Measurements from ENCODE around the gene OR2H1.

The OR2H1 gene

DNA sequence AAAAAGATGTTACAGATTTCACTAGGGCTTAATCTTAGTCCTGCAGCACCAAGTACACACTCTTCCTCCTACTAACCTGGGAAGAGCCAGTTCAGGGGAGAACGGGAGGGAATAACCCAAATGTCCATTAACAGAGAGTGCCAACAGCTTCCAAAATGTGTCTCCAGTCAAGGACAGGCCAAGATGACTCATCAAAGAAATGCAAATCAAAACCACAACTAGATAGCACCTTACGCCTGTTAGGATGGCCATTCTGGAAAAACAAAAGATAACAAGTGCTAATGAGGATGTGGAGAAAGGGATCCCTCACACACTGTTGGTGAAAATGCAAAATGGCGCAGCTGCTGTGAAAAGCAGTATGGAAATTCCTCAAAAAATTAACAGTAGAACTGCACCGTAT is 34.6 kb downstream of the OR2H1 start:
- TF ChIP-seq, protein P1, sequence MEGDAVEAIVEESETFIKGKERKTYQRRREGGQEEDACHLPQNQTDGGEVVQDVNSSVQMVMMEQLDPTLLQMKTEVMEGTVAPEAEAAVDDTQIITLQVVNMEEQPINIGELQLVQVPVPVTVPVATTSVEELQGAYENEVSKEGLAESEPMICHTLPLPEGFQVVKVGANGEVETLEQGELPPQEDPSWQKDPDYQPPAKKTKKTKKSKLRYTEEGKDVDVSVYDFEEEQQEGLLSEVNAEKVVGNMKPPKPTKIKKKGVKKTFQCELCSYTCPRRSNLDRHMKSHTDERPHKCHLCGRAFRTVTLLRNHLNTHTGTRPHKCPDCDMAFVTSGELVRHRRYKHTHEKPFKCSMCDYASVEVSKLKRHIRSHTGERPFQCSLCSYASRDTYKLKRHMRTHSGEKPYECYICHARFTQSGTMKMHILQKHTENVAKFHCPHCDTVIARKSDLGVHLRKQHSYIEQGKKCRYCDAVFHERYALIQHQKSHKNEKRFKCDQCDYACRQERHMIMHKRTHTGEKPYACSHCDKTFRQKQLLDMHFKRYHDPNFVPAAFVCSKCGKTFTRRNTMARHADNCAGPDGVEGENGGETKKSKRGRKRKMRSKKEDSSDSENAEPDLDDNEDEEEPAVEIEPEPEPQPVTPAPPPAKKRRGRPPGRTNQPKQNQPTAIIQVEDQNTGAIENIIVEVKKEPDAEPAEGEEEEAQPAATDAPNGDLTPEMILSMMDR (IDR thresholded peaks at IDR 0.05; ENCODE audit: unreplicated experiment in 3 of 3) = no peak

DNA sequence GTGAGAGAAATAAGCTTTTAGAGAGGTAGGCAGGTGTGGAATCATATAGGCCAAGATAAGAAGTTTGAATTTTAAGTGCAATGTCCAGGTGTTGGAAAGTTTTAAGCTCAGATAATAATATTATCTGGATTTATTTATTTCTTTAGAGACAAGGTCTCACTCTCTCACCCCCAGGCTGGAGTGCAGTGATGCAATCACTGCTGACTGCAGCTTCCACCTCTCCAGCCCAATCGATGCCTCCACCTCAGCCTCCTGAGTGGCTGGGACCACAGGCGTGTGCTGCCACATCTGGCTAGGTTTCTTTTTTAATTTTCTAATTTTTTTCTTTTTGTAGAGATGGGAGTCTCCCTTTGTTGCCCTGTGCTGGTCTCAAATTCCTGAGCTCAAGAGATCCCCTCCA is 36.3 kb downstream of the OR2H1 start:
- Mint-ChIP-seq H3K4me1 (no peaks in the 10 kb centered on the region), H3K27me3 (ENCODE audit: low read depth) (peaks cover 3% of the 10 kb centered on the region)

More for the DNA sequence above, 34.6 kb downstream of the OR2H1 start:
- no peaks in the 10 kb centered on the region for H3K4me1 Mint-ChIP-seq
- peaks cover 3% of the 10 kb centered on the region for H3K27me3 Mint-ChIP-seq (ENCODE audit: low read depth)
- H3K4me3 Mint-ChIP-seq = no peak overlapping the region
- no peaks in the 10 kb centered on the region for H3K9me3 Mint-ChIP-seq
- H3K27ac Mint-ChIP-seq = no peak overlapping the region
- H3K36me3 Mint-ChIP-seq (ENCODE audit: low read depth) = no peaks in the 10 kb centered on the region

DNA sequence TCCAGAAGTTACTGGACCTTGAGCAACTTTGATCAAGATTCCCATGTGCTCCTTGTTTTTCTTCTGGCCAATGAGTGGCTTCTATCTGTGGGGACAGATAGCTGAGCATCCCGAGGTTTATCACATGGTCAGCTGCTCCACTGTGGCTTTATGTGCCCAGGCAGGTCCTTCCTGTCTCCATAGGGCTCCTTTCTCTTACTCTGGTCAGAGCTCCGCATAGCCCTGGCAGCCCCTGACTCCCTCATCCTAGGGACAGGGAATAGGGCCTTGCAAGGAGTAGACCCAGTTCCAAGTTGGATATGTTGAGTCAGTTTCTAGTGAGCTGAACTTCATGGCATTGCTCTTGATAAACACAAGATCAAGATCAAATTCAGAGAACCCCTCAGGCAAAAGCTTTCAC is 37.2 kb downstream of the OR2H1 start:
- TF ChIP-seq, protein P1 (IDR thresholded peaks at IDR 0.05; ENCODE audit: unreplicated experiment in 3 of 3) = no peak
- no peaks in the 10 kb centered on the region for H3K4me1 Mint-ChIP-seq
- peaks cover 3% of the 10 kb centered on the region for H3K27me3 Mint-ChIP-seq (ENCODE audit: low read depth)
- H3K4me3 Mint-ChIP-seq = no peak overlapping the region
- H3K36me3 Mint-ChIP-seq (ENCODE audit: low read depth) = no peaks in the 10 kb centered on the region
- no peaks in the 10 kb centered on the region for H3K9me3 Mint-ChIP-seq
- H3K27ac Mint-ChIP-seq = no peak overlapping the region

More for the DNA sequence above, 36.3 kb downstream of the OR2H1 start:
- Mint-ChIP-seq H3K36me3 (ENCODE audit: low read depth) (no peaks in the 10 kb centered on the region), H3K9me3 (no peaks in the 10 kb centered on the region), H3K4me3 (no peak overlapping the region), H3K27ac (no peak overlapping the region)
- TF ChIP-seq, protein P1 (IDR thresholded peaks at IDR 0.05; ENCODE audit: unreplicated experiment in 3 of 3) = no peak

DNA sequence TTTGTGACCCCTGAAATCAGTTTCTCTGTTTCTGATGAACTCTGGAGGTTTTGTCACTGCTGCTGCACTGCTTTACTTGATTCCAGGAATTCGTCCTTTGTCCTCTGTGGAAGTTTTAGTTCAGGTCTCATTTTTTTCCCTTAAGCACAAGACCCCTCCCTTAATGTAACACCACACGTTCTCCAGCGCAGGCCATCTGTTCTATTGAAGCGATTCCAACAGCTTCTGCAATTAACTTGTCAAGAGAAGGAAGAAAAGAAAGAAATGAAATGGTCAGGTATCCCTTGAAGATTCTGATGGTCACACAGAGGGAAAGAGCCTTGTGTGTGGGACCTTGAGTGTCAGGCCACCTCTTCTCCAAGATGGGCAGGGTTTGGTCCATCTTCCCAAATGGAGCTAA is 38.6 kb downstream of the OR2H1 start:
- Mint-ChIP-seq H3K27me3 (ENCODE audit: low read depth) (peaks cover 3% of the 10 kb centered on the region), H3K9me3 (no peaks in the 10 kb centered on the region), H3K4me1 (no peaks in the 10 kb centered on the region), H3K27ac (no peak overlapping the region), H3K36me3 (ENCODE audit: low read depth) (no peaks in the 10 kb centered on the region), H3K4me3 (no peak overlapping the region)
- TF ChIP-seq, protein P1 (IDR thresholded peaks at IDR 0.05; ENCODE audit: unreplicated experiment in 3 of 3) = no peak

DNA sequence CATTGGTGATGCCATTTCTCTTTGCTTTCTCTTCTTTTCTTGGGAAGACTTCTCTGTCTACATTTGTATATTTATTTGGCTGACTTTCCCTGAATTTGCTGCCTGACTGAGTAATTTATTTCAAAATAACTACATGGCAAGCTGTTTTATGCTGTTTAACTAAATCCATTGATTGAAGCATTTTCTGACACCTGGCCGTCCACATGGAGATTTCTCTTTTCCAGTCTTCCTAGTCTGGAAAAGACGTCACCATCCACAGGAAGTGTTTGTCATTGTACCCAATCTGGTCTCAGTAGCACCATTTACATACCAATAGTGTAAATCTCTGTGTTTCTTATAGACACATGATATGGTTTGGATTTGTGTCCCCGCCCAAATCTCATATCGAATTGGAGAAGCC is 40.0 kb downstream of the OR2H1 start:
- Mint-ChIP-seq H3K9me3 (no peaks in the 10 kb centered on the region), H3K4me1 (no peaks in the 10 kb centered on the region), H3K4me3 (no peak overlapping the region), H3K27ac (no peak overlapping the region), H3K36me3 (ENCODE audit: low read depth) (no peaks in the 10 kb centered on the region), H3K27me3 (ENCODE audit: low read depth) (peaks cover 3% of the 10 kb centered on the region)
- TF ChIP-seq, protein P1 (IDR thresholded peaks at IDR 0.05; ENCODE audit: unreplicated experiment in 3 of 3) = no peak

DNA sequence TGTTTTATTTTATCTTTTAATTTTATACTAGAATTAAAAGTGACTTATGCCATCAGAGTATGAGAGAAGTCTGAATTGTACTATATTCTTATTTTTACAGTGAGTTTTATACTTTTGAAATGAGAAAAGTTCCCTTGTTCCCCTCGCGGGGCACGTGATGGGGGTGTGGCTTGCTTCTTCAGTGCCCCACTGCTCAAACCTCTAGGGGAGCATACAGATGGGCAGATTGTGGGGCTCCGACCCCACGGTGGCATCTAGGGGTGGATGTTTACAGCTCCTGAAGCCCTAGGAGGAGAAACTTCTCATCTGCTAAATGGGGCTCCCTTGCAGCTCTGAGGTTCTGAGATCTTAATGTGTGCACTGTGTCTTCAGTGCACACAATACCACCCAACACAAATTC is 42.7 kb downstream of the OR2H1 start:
- Mint-ChIP-seq H3K27me3 (ENCODE audit: low read depth) (peaks cover 3% of the 10 kb centered on the region), H3K9me3 (no peaks in the 10 kb centered on the region), H3K4me3 (no peak overlapping the region), H3K36me3 (ENCODE audit: low read depth) (no peaks in the 10 kb centered on the region), H3K27ac (no peak overlapping the region), H3K4me1 (no peaks in the 10 kb centered on the region)
- TF ChIP-seq, protein P1 (IDR thresholded peaks at IDR 0.05; ENCODE audit: unreplicated experiment in 3 of 3) = no peak

Data from nephron (organoid).